Sigmoid colon (tissue), 3 donors: Measurements from ENCODE around the gene TMBIM1.

Source experiments
- CTCF ChIP-seq, 4 experiments: fragments of 450-650 bp in 3 of 4; fragments of 200-600 bp in 1 of 4; IDR thresholded peaks; one replicate each; pipeline ENCODE4 v1.5.1; 2016 to 2019; ENCODE audit warnings: antibody characterized with exemption in 4 of 4, mild to moderate bottlenecking in 3 of 4, moderate library complexity in 2 of 4
- POLR2A ChIP-seq, 2 donors: fragments of 450-650 bp; IDR thresholded peaks; one replicate each; pipeline ENCODE4 v1.6.1; 2016; ENCODE audit warnings: antibody characterized with exemption in 2 of 2, mild to moderate bottlenecking in 2 of 2, moderate library complexity in 2 of 2

DNA sequence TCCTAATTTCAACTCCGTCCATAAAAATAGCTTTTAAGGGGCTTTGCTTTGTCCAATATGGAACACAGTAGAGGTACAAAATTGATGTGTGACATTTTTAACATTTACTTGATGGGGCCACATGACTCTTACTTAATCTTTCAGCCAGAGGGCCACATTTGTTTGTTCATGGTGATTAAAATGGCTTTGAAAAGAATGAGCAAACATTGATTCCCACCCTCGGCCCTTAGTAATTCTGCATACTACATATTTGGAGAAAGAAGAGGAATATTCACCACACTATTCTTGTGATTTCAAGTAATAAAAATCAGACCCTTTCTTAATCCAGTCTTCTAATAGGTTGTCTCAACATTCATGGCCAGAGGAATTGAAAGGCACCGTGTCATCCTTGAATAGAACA is 57.8 kb downstream of the TMBIM1 start:
- TF ChIP-seq CTCF (IDR thresholded peaks at IDR 0.05) = no peak
- TF ChIP-seq POLR2A (IDR thresholded peaks at IDR 0.05) = no peak
